ENCODE measurements around the gene TMA16.

TMA16 gene

GRCh38 chr4:163548481-163549243, 54.2 kb downstream of the TMA16 start:
- no peak overlapping the region for H3K4me3 ChIP-seq (ENCODE audit: low read depth, low read length)
- TF ChIP-seq, protein P1, sequence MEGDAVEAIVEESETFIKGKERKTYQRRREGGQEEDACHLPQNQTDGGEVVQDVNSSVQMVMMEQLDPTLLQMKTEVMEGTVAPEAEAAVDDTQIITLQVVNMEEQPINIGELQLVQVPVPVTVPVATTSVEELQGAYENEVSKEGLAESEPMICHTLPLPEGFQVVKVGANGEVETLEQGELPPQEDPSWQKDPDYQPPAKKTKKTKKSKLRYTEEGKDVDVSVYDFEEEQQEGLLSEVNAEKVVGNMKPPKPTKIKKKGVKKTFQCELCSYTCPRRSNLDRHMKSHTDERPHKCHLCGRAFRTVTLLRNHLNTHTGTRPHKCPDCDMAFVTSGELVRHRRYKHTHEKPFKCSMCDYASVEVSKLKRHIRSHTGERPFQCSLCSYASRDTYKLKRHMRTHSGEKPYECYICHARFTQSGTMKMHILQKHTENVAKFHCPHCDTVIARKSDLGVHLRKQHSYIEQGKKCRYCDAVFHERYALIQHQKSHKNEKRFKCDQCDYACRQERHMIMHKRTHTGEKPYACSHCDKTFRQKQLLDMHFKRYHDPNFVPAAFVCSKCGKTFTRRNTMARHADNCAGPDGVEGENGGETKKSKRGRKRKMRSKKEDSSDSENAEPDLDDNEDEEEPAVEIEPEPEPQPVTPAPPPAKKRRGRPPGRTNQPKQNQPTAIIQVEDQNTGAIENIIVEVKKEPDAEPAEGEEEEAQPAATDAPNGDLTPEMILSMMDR (IDR thresholded peaks at IDR 0.05; ENCODE audit: borderline replicate concordance, insufficient read depth, low read depth, low read length), result peak; percentile 45; the same call in 1 of the 2 replicates

DNA sequence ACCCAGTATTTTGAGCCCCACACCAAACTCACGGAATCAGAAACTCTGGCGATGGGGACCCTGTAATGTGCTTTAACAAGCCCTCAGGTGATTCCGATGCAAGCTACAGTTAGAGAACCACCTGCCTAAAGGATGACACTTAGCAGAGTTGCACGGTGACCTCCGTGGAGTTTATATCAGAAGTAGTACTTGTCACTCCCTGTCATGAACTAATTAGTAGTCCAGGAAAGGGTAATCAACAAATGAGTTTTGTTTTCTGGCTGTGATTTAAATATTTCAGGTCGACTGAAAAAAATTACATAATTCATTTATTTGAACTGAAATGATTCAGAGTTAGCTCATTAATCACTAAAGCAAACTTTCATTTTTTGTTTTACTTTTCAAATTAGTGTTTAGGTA, 56.4 kb downstream of the TMA16 start:
- TF ChIP-seq, protein P1 (IDR thresholded peaks at IDR 0.05; ENCODE audit: borderline replicate concordance, insufficient read depth, low read depth, low read length), result no peak
- no peak overlapping the region for H3K4me3 ChIP-seq (ENCODE audit: low read depth, low read length)

DNA sequence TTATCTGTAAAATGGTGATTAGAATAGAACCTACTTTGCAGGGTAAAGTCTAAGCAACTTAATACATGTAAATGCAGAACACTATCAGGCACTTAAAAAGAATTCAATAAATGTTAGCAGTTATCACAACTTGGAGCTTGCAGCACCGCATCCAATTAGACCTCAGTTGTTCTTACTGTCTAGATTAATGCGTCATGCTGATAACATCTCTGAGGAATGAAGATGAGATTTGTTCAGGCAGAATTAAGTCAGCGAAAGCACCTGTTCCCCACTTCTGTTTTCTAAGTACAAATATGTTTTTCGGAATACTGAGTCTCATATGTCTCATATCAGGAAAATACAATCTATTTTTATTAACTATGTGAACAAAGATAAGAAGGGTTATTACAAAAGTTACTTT, 58.7 kb downstream of the TMA16 start:
- TF ChIP-seq, protein P1 (IDR thresholded peaks at IDR 0.05; ENCODE audit: borderline replicate concordance, insufficient read depth, low read depth, low read length), result no peak
- H3K4me3 ChIP-seq (ENCODE audit: low read depth, low read length), result no peak overlapping the region

- TF ChIP-seq, protein P1 (IDR thresholded peaks at IDR 0.05; ENCODE audit: borderline replicate concordance, insufficient read depth, low read depth, low read length), result peak; percentile 16; the same call in 1 of the 2 replicates
- no peak overlapping the region for H3K4me3 ChIP-seq (ENCODE audit: low read depth, low read length)
Observed at GRCh38 chr4:163554870-163555465, 60.5 kb downstream of the TMA16 start.

DNA sequence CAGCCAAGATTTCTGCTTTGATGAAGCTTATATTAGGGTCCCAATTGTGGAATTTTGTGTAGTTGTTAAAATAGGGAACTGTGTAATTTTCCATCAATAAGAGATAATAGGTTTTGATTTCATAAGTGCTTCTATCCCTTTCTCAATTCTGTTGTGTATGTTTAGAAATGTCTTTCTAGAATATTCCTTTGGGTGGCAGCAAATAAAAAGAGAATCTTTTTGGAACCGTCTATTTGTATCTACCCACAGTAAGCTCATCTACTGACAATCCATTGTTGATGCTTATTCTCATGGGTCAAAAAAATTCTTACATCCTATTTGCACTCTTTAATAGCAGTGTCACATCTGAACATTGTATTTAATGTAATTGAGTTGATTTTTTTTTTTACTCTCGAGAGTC, 61.7 kb downstream of the TMA16 start:
- TF ChIP-seq, protein P1 (IDR thresholded peaks at IDR 0.05; ENCODE audit: borderline replicate concordance, insufficient read depth, low read depth, low read length), result no peak
- H3K4me3 ChIP-seq (ENCODE audit: low read depth, low read length), result no peak overlapping the region

DNA sequence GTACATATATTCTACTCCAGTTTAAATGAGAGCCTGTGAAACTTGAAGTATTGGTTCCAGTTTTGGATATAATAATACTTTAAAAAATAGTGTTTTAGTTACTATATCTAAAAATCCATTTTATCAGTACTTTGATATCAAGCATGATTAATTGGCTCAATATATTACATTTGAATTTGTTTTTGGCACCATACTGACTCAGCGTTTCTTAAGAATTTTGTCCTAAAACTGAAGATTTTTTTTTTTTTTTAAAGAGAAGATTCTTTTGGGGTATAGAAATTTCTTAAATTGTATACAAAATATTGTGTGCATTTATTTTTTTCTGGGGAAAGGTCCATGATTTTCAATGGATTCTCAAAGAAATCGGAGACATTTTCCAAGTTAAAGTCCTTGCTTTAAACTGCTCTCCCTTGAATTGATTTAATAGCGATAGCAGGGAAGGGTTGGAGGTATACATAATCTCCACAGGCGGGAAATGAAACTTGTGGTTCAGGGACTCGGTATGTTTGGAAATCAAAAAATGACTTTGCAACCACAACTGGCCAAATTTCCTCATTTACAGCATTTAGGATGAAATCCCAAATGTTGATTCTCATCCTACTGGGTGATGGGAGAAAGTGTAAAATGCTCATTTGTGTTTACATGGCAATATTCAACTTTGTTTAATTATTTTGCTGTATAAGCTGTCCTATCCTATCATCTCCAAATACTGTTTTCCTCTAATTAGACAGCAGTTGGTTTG, 62.3 kb downstream of the TMA16 start:
- no peak overlapping the region for H3K4me3 ChIP-seq (ENCODE audit: low read depth, low read length)
- TF ChIP-seq, protein P1 (IDR thresholded peaks at IDR 0.05; ENCODE audit: borderline replicate concordance, insufficient read depth, low read depth, low read length), result no peak

Measured in GM12875 (cell line).